ENCODE data around the gene BORCS5.

GRCh38 chr12:12319451-12320183, 37.3 kb upstream of the BORCS5 start:
- no peak for TF ChIP-seq CTCF (IDR thresholded peaks at IDR 0.05)
- TF ChIP-seq POLR2A (IDR thresholded peaks at IDR 0.05): no peak
